Mucosa of rectum (tissue), 2 donors: ENCODE data around the gene FBH1.
A peak's percentile ranks its signal among the peaks of the same experiment; 100 is the strongest.
"Not testable (repeated sequence)": the region's sequence is repeated elsewhere in the genome, so short reads cannot be mapped to it uniquely, and the experiment has no call there.

Source experiments
- H3K27ac ChIP-seq, 2 donors: one replicate each; pipeline ENCODE4 v1.7.0; 2013; ENCODE audit warnings: inconsistent platforms in 2 of 2, low read depth in 2 of 2, low read length in 2 of 2
- H3K27me3 ChIP-seq, 2 donors: one replicate each; pipeline ENCODE4 v1.7.0; 2013; ENCODE audit warnings: low read length in 2 of 2; ENCODE audit not compliant: control insufficient read depth in 2 of 2, insufficient read depth in 2 of 2
- H3K36me3 ChIP-seq, 2 donors: one replicate each; pipeline ENCODE4 v1.7.0; 2013; ENCODE audit warnings: low read length in 2 of 2; ENCODE audit not compliant: control insufficient read depth in 2 of 2, insufficient read depth in 2 of 2
- H3K4me1 ChIP-seq, 2 donors: one replicate each; pipeline ENCODE4 v1.7.0; 2013; ENCODE audit warnings: low read length in 2 of 2, mild to moderate bottlenecking in 1 of 2; ENCODE audit not compliant: control insufficient read depth in 2 of 2, insufficient read depth in 2 of 2
- H3K4me3 ChIP-seq, 2 donors: one replicate each; pipeline ENCODE4 v1.7.0; 2013; ENCODE audit warnings: low read length in 2 of 2
- H3K9ac ChIP-seq, 2 donors: one replicate each; pipeline ENCODE4 v1.7.0; 2013; ENCODE audit warnings: low read length in 2 of 2, low read depth in 1 of 2, mild to moderate bottlenecking in 1 of 2
- H3K9me3 ChIP-seq, 2 donors: one replicate each; pipeline ENCODE4 v1.7.0; 2013; ENCODE audit warnings: low read length in 2 of 2; ENCODE audit not compliant: control insufficient read depth in 2 of 2
- donor health status: healthy.
- donor health status: Normal muscosa, but diverticular disease.

The FBH1 gene

DNA sequence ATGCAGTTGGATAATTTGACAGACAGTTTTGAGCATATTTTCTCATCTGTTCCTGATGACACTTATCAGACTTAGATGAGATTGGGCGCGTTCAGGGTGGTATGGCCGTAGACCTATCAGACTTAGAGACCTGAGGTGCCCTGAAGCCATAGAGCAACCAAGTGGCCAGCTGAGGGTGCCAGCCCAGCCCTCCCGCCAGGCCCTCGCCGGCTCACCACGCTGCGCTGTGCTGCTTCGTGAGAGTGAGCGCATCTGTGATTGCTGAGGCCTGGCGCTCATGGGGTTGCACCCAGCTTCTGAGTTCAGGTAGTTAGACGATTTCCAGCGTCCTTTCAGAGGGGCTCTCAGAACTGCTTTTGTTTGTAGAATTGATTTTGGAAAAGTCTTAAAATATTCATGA lies 10.2 kb downstream of the FBH1 start:
- H3K27ac ChIP-seq: no peak overlapping the region
- no peak overlapping the region for H3K4me3 ChIP-seq
- no peaks in the 10 kb centered on the region for H3K27me3 ChIP-seq
- no peak overlapping the region for H3K9ac ChIP-seq
- H3K36me3 ChIP-seq: peaks cover 9 to 14% of the 10 kb centered on the region in 2 donors
- H3K9me3 ChIP-seq: no peaks in the 10 kb centered on the region
- H3K4me1 ChIP-seq: no peaks in the 10 kb centered on the region

DNA sequence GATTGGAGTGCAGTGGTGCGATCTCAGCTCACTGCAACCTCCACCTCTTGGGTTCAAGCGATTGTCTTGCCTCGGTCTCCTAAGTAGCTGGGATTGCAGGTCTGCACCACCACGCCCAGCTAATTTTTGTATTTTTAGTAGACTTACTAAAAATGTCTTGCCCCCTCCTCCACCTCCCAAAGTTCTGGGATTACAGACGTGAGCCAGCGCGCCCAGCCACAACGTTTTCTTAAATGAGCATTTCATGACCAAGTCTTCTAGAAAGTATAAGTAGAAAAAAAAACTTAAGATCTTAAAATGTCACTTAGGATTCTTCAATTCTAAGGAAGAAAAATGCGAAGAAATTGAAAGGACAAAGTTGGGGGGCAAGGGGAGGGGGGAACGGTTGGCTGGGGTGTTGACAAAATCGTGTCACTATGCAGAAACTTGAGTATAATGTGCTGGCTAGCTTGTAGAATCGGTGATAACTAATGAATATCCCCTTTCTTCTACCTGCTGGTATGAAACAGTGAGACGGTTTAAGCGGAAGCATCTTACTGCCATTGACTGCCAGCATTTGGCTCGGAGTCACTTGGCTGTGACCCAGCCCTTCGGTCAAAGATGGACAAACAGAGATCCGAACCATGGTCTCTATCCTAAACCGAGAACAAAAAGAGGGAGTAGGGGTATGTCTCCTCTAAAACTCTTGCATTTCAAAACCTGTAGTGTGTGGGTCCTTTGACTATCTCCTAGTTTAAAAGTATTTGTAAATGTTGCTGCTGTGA lies 12.7 kb downstream of the FBH1 start:
- H3K4me1 ChIP-seq: no peaks in the 10 kb centered on the region
- H3K27ac ChIP-seq: no peak overlapping the region
- H3K36me3 ChIP-seq: peaks cover 12 to 17% of the 10 kb centered on the region in 2 donors
- no peaks in the 10 kb centered on the region for H3K27me3 ChIP-seq
- H3K4me3 ChIP-seq: no peak overlapping the region
- H3K9ac ChIP-seq: peak overlapping the region in 1 of 2 donors; percentile 3
- H3K9me3 ChIP-seq: no peaks in the 10 kb centered on the region

DNA sequence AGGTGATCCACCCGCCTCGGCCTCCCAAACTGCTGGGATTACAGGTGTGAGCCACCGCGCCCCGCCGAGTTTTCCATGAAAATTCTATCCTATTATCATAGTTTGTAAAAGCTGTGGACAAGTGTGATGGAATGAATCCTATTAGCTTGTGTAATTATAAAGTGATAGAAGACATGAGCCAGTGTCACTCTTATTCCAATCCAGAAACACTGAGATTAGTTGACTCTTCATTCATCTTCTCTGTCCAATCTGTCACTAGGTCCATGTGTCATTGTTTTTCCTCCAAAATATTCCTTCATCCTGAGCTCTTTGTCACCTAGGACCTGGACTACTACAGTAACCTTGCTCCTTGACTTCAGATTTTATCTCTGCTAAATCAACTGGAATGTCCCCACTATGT lies 13.5 kb downstream of the FBH1 start:
- Histone ChIP-seq H3K27me3 (no peaks in the 10 kb centered on the region), H3K9me3 (no peaks in the 10 kb centered on the region), H3K9ac (no peak overlapping the region), H3K27ac (peak overlapping the region in 1 of 2 donors; percentile 0), H3K36me3 (peaks cover 10 to 19% of the 10 kb centered on the region in 2 donors), H3K4me3 (no peak overlapping the region), H3K4me1 (no peaks in the 10 kb centered on the region)

DNA sequence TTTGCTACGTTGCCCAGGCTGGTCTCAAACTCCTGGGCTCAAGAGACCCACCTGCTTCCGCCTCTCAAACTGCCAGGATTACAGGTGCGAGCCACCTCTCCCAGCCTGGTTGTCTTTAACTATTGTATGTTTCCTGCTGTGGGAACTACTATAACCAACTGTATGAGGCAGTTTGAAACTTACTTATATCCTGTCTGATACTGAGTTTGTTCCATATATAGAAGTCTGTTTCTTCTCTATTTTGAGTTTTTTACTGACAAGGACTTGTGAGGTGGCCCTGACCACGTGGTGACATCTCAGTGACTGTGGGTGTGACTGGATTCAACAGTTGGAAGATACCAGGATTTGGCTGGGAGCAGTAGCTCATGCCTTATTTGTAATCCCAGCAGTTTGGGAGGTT lies 14.2 kb downstream of the FBH1 start:
- Histone ChIP-seq H3K9ac (no peak overlapping the region), H3K4me3 (no peak overlapping the region), H3K27me3 (no peaks in the 10 kb centered on the region), H3K27ac (peak overlapping the region in 1 of 2 donors; percentile 0), H3K9me3 (no peaks in the 10 kb centered on the region), H3K36me3 (peaks cover 15 to 21% of the 10 kb centered on the region in 2 donors), H3K4me1 (no peaks in the 10 kb centered on the region)

DNA sequence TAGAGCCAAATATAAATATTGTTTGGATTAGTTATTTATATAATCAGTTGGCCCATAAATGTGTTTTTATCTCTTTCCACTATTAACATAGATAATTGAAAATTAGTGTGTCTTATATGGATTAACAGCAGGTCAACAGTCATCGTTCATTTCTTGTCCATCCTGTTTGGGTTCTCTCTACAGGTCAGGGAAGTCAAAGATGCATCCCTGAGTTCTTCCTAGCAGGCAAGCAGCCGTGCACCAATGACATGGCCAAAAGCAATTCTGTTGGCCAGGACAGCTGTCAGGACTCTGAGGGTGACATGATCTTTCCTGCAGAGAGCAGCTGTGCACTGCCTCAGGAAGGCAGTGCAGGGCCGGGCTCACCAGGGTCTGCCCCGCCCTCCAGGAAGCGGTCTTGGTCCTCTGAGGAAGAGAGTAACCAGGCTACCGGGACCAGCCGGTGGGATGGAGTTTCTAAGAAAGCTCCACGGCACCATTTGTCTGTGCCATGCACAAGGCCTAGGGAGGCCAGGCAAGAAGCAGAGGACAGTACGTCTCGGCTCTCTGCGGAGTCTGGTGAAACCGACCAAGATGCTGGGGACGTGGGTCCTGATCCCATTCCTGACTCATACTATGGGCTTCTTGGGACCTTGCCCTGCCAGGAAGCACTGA lies 15.9 kb downstream of the FBH1 start:
- H3K27ac ChIP-seq: no peak overlapping the region
- peaks cover 27 to 38% of the 10 kb centered on the region in 2 donors for H3K36me3 ChIP-seq

DNA sequence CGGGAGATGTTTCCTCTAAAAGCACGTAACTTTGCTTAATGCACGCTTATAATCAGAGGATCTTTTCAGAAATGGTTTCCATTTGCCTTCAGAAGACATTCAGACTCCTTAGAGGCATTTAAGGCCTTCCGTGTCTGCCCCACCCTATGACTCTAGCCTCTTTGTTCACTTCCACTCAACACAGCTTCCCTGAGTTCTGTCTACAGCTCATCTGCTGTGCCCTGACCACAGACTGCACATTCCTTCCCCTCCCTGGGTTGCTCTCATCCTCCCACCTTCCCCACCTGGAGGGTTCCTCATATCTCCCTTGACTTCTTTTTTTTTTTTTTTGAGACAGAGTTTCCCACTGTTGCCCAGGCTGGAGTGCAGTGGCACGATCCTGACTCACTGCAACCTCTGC lies 16.6 kb downstream of the FBH1 start:
- Histone ChIP-seq H3K27me3 (no peaks in the 10 kb centered on the region), H3K9me3 (no peaks in the 10 kb centered on the region), H3K27ac (no peak overlapping the region), H3K9ac (no peak overlapping the region), H3K36me3 (peaks cover 33 to 45% of the 10 kb centered on the region in 2 donors), H3K4me1 (no peaks in the 10 kb centered on the region), H3K4me3 (no peak overlapping the region)

More for the DNA sequence above, 15.9 kb downstream of the FBH1 start:
- Histone ChIP-seq H3K27me3 (no peaks in the 10 kb centered on the region), H3K4me3 (no peak overlapping the region), H3K4me1 (no peaks in the 10 kb centered on the region), H3K9ac (no peak overlapping the region), H3K9me3 (no peaks in the 10 kb centered on the region)

DNA sequence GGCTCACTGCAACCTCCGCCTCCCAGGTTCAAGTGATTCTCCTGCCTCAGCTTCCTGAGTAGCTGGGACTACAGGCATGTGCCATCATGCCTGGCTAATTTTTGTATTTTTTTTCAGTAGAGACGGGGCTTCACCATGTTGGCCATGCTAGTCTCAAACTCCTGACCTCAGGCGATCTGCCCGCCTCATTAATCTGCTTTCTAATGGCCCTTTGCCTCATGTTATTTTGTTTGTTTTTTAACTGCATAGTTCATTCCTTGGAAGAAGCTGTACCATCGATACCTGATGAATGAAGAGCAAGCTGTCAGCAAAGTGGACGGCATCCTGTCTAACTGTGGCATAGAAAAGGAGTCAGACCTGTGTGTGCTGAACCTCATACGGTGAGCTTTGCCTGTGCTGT lies 18.6 kb downstream of the FBH1 start:
- H3K36me3 ChIP-seq: peaks cover 45 to 61% of the 10 kb centered on the region in 2 donors
- H3K4me1 ChIP-seq, H3K27me3 ChIP-seq, H3K4me3 ChIP-seq, H3K9me3 ChIP-seq, H3K9ac ChIP-seq, H3K27ac ChIP-seq: not testable (repeated sequence)

DNA sequence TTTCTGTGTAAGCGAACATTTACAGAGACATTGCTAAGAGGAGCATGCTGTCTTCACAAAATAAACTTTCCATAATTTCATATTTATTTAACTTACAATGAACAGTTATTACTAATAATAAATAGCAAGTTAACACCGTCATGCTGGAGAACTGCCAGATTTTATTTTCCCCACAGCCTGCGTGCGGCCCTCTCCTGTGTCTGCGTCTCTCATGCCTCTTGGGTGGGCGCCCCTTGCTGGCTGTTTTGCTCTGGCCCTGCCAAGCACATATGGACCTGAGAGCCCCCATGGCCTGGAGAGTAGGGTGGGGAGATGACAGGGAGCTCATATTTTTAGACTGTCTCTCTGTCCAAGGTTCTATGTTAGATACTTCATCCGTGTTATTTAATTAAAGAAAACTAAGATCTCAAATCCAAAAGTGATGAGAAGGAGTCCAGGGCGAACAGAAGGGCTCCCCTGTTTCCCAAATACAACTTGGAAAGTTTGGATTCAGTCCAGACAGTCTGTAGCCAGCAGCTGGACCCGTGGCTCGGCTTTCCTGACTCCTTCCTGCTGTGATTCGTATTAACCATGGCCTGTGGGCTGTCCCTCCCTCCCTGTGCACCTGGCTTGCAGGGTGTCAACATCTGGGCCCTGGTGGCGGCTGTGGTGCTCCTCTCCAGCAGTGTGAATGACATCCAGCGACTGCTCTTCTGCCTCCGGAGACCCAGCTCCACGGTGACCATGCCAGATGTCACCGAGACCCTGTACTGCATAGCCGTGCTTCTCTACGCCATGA lies 20.5 kb downstream of the FBH1 start:
- no peak overlapping the region for H3K4me3 ChIP-seq
- no peaks in the 10 kb centered on the region for H3K4me1 ChIP-seq
- no peaks in the 10 kb centered on the region for H3K9me3 ChIP-seq
- no peak overlapping the region for H3K27ac ChIP-seq
- H3K36me3 ChIP-seq: peaks cover 64 to 79% of the 10 kb centered on the region in 2 donors
- H3K9ac ChIP-seq: no peak overlapping the region
- H3K27me3 ChIP-seq: no peaks in the 10 kb centered on the region

DNA sequence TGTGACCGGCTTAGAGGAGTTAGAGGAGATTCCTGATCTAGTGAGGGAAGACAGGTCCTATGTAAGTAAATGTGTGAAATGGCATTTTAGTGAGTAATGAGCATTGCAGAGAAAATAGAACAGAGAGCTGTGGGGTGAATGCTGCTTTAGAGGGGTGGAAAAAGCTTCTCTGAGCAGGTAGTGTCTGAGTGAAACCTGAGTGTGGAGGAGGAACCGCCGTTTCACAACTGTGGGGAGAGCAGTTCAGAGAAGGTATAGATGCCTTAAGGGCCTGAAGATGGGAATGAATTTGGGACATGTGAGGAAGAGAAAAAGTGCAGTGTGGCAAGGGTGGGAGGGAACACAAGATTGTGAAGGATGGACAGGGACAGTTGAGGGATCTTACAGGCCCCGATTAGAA lies 21.6 kb downstream of the FBH1 start:
- Histone ChIP-seq H3K4me3 (no peak overlapping the region), H3K9ac (no peak overlapping the region), H3K36me3 (peaks cover 69 to 83% of the 10 kb centered on the region in 2 donors), H3K27ac (no peak overlapping the region), H3K9me3 (no peaks in the 10 kb centered on the region), H3K27me3 (no peaks in the 10 kb centered on the region), H3K4me1 (no peaks in the 10 kb centered on the region)

DNA sequence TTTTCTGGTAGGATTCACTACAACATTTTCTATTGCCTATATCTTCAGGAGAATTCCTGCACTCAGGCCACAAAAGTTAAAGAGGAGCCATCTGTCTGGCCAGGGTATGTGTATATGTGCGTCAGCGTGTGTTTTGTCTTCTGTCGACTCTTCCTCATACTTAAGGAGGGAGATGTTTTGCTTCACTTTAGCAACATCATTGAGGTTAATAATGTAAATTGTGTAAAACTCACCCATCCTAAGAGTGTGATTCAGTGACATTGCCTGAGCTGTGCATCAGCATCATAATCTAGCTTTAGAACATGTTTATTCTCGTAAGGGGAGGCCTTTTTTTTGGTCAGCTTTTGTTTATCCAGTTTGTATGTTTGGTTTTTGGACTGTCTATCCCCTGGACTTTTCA lies 23.7 kb downstream of the FBH1 start:
- Histone ChIP-seq H3K9me3 (no peaks in the 10 kb centered on the region), H3K27ac (peak overlapping the region in 1 of 2 donors; percentile 2), H3K36me3 (peaks cover 88 to 94% of the 10 kb centered on the region in 2 donors)

More for the DNA sequence above, 23.7 kb downstream of the FBH1 start:
- Histone ChIP-seq H3K9ac (no peak overlapping the region), H3K4me3 (no peak overlapping the region), H3K27me3 (no peaks in the 10 kb centered on the region), H3K4me1 (no peaks in the 10 kb centered on the region)
